GM23248 (cell line): ENCODE results near the gene WRAP53.

ENCODE experiments used
- EZH2 ChIP-seq: fragments of 200-600 bp; sonication (generic); IDR thresholded peaks from 2 replicates; pipeline ENCODE4 v1.6.1; 2018; ENCODE audit warnings: antibody characterized with exemption, mild to moderate bottlenecking; ENCODE audit not compliant: insufficient read depth, poor library complexity, severe bottlenecking
- EZH2phosphoT487 ChIP-seq: fragments of 200-600 bp; sonication (generic); IDR thresholded peaks from 2 replicates; pipeline ENCODE4 v1.6.1; 2018; ENCODE audit warnings: antibody characterized with exemption, moderate library complexity, mild to moderate bottlenecking, low read depth; ENCODE audit not compliant: insufficient read depth

GRCh38 chr17:7713782-7714181 lies 25.5 kb downstream of the WRAP53 start:
- TF ChIP-seq EZH2 (no peak), EZH2phosphoT487 (no peak)
